OCI-LY1 (cell line): ENCODE measurements around the gene ZNF816.

Source experiments
- H2AFZ ChIP-seq: fragments of 200-600 bp; sonication (generic), shearing (Covaris generic); 2 replicates; pipeline ENCODE4 v1.6.0; 2014; ENCODE audit warnings: antibody characterized with exemption, mild to moderate bottlenecking, low read length
- H3F3A ChIP-seq: fragments of 200-600 bp; sonication (generic), shearing (Covaris generic); 2 replicates; pipeline ENCODE4 v1.6.0; 2014; ENCODE audit warnings: mild to moderate bottlenecking, antibody characterized with exemption, low read length, moderate library complexity; ENCODE audit not compliant: insufficient read depth
- H3K27ac ChIP-seq: fragments of 200-600 bp; sonication (generic); 2 replicates; pipeline ENCODE4 v1.5.1; 2014; ENCODE audit warnings: low read length, mixed run types, mild to moderate bottlenecking, low read depth; ENCODE audit not compliant: poor library complexity, severe bottlenecking
- H3K27me3 ChIP-seq: fragments of 200-600 bp; sonication (generic); 2 replicates; pipeline ENCODE4 v1.6.0; 2014; ENCODE audit warnings: antibody characterized with exemption, mild to moderate bottlenecking, low read length, moderate library complexity; ENCODE audit not compliant: insufficient read depth
- H3K36me3 ChIP-seq: fragments of 200-600 bp; sonication (generic); 2 replicates; pipeline ENCODE4 v1.6.1; 2014; ENCODE audit warnings: mild to moderate bottlenecking, antibody characterized with exemption, low read length, moderate library complexity, mixed read lengths; ENCODE audit not compliant: insufficient read depth
- H3K4me1 ChIP-seq: fragments of 200-600 bp; sonication (generic); 2 replicates; pipeline ENCODE4 v1.5.1; 2014; ENCODE audit warnings: mild to moderate bottlenecking, low read length, moderate library complexity; ENCODE audit not compliant: insufficient read depth, severe bottlenecking
- H3K4me2 ChIP-seq: fragments of 200-600 bp; sonication (generic), shearing (Covaris generic); 2 replicates; pipeline ENCODE4 v1.6.1; 2014; ENCODE audit warnings: low read length
- H3K4me3 ChIP-seq: fragments of 200-600 bp; sonication (generic); 2 replicates; pipeline ENCODE4 v1.5.1; 2014; ENCODE audit warnings: low read length, low read depth, mild to moderate bottlenecking, mixed read lengths; ENCODE audit not compliant: poor library complexity, severe bottlenecking
- H3K79me2 ChIP-seq: fragments of 200-600 bp; shearing (Covaris generic); 2 replicates; pipeline ENCODE4 v1.6.1; 2016; ENCODE audit warnings: mixed run types, low read length, mixed read lengths; ENCODE audit not compliant: insufficient read depth
- H3K9ac ChIP-seq: fragments of 200-600 bp; sonication (generic), shearing (Covaris generic); 2 replicates; pipeline ENCODE4 v1.6.1; 2014; ENCODE audit warnings: mild to moderate bottlenecking, low read length, mixed read lengths
- H3K9me2 ChIP-seq: fragments of 200-600 bp; sonication (generic), shearing (Covaris generic); 2 replicates; pipeline ENCODE4 v1.6.1; 2014; ENCODE audit warnings: low read depth, mild to moderate bottlenecking, low read length, mixed read lengths
- H3K9me3 ChIP-seq: fragments of 200-600 bp; shearing (Covaris generic); 2 replicates; pipeline ENCODE4 v1.6.1; 2014; ENCODE audit warnings: low read length, mixed read lengths
- H4K20me1 ChIP-seq: fragments of 200-600 bp; sonication (generic), shearing (Covaris generic); 2 replicates; pipeline ENCODE4 v1.6.0; 2016; ENCODE audit warnings: mild to moderate bottlenecking, low read length; ENCODE audit not compliant: insufficient read depth
- CTCF ChIP-seq: fragments of 200-600 bp; sonication (generic), shearing (Covaris generic); IDR thresholded peaks from 2 replicates; pipeline ENCODE4 v1.5.1; 2017; ENCODE audit warnings: mild to moderate bottlenecking, antibody characterized with exemption, low read length, moderate library complexity, mixed read lengths
- EZH2 ChIP-seq: fragments of 200-600 bp; sonication (generic), shearing (Covaris generic); IDR thresholded peaks from 2 replicates; pipeline ENCODE4 v1.8.0; 2017; ENCODE audit warnings: borderline replicate concordance, mixed run types, mild to moderate bottlenecking, antibody characterized with exemption, low read length, moderate library complexity, mixed read lengths

The ZNF816 gene

GRCh38 chr19:52943884-52944643 lies 18.6 kb downstream of the ZNF816 start:
- no peak overlapping the region for H3K4me3 ChIP-seq
- no peaks in the 10 kb centered on the region for H4K20me1 ChIP-seq
- no peak overlapping the region for H3K27ac ChIP-seq
- TF ChIP-seq CTCF: no peak
- TF ChIP-seq EZH2: no peak
- H2AFZ ChIP-seq: no peak overlapping the region
- H3K4me2 ChIP-seq: no peak overlapping the region
- peaks cover 9% of the 10 kb centered on the region for H3K4me1 ChIP-seq
- no peak overlapping the region for H3K9ac ChIP-seq
- H3K27me3 ChIP-seq: no peaks in the 10 kb centered on the region
- no peaks in the 10 kb centered on the region for H3K79me2 ChIP-seq
- H3K9me3 ChIP-seq: peaks cover 15% of the 10 kb centered on the region
- H3K36me3 ChIP-seq: peaks cover 4% of the 10 kb centered on the region; the same call in 1 of the 2 replicates
- H3F3A ChIP-seq: no peaks in the 10 kb centered on the region
- H3K9me2 ChIP-seq: no peaks in the 10 kb centered on the region

DNA sequence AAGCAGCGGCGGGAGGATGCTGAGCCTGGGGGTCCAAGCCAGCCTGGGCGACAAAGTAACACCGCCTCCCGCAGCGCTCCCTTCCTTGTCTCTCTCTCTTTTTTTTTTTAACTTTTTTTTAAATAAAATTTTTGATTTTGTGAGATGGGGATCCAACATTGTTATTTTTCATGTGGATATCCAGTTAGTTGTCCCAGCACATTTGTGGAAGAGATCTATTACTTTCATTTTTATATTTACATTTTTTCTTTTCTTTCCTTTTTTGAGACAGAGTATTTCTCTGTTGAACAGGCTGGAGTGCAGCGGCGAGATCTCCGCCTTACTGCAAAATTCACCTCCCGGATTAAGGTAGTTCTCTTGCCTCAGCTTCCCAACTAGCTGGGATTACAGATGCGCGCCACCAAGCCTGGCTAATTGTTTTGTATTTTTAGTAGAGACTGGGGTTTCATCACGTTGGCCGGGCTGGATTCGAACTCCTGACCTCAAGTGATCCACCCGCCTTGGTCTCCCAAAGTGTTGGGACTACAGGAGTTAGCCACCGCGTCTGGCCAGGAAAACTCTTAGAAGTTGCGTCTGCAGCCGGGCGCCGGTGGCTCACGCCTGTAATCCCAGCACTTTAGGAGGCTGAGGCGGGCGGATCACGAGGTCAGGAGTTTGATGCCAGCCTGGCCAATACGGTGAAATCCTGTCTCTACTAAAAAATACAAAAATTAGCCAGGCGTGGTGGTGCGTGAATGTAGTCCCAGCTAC lies 19.4 kb downstream of the ZNF816 start:
- Histone ChIP-seq H3K9ac (peak overlapping the region; percentile 61), H3K4me3 (peak overlapping the region; percentile 76), H3K9me2 (no peaks in the 10 kb centered on the region), H3F3A (no peaks in the 10 kb centered on the region), H3K36me3 (peaks cover 7% of the 10 kb centered on the region), H3K79me2 (no peaks in the 10 kb centered on the region), H3K9me3 (peaks cover 15% of the 10 kb centered on the region), H3K27ac (no peak overlapping the region), H4K20me1 (no peaks in the 10 kb centered on the region), H2AFZ (peak overlapping the region; percentile 99; the same call in 1 of the 2 replicates), H3K27me3 (no peaks in the 10 kb centered on the region), H3K4me1 (peaks cover 9% of the 10 kb centered on the region), H3K4me2 (peak overlapping the region; percentile 84)
- TF ChIP-seq EZH2 (no peak), CTCF (no peak)

DNA sequence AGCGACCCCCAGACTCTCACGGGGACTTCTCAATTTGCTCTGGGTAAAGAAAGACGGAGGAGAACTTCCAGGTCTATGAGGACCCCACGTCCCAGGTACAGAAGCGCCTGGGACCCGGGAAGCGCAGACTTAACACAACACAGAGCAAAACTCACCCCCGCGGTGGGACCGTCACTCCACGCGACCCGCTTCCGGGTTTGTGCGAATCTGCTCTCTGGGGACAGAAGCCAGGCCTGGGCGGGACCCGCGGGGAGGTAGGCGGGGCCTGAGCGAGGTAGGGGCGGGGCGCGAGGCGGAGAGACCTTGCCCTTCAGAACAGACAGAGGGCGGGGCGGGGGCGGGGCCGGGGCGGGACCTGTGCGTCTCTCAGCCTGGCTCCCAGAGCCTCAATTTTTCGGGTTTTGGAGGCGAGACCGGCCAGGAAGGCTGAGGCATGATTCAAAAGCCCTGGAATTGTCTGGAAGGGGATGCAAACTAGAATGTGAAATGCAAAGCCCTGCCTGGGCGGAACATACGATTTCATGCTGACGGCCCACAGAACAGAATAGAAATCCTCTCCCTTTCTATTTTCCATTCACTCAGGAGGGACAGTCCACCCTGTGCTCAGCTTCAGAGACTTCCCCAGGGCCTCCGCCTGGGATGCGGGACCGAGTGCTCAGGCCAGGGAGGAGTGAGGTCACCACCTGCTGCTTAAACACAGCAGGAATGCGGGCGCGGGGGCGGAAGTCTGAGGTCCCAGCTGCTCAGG lies 20.1 kb downstream of the ZNF816 start:
- peak overlapping the region; percentile 9 for H3K27ac ChIP-seq
- TF ChIP-seq CTCF (no peak), EZH2 (no peak)
- peaks cover 12% of the 10 kb centered on the region for H3K9me3 ChIP-seq

More for the DNA sequence above, 20.1 kb downstream of the ZNF816 start:
- H3K9ac ChIP-seq: peak overlapping the region; percentile 69
- H3K9me2 ChIP-seq: no peaks in the 10 kb centered on the region
- H3K27me3 ChIP-seq: no peaks in the 10 kb centered on the region
- H2AFZ ChIP-seq: peak overlapping the region; percentile 99; the same call in 1 of the 2 replicates
- H3K4me2 ChIP-seq: peak overlapping the region; percentile 84
- H3K4me3 ChIP-seq: peak overlapping the region; percentile 76
- H3K4me1 ChIP-seq: peaks cover 9% of the 10 kb centered on the region
- no peaks in the 10 kb centered on the region for H3F3A ChIP-seq
- H3K36me3 ChIP-seq: peaks cover 10% of the 10 kb centered on the region
- H4K20me1 ChIP-seq: no peaks in the 10 kb centered on the region
- no peaks in the 10 kb centered on the region for H3K79me2 ChIP-seq
